ENCODE data around the gene FHOD3. TPM values are rescaled to one million over a fixed set of nuclear protein-coding genes. Genes with fewer than 3 reads are reported as not detected.

The FHOD3 gene
- total RNA-seq, 2 experiments from 2014 or later, result not detected

GRCh38 chr18:36432880-36433555 is 135.5 kb downstream of the FHOD3 start:
- H3K4me1 Mint-ChIP-seq, result no peaks in the 10 kb centered on the region
- no peaks in the 10 kb centered on the region for H3K36me3 Mint-ChIP-seq
- no peak overlapping the region for H3K27ac Mint-ChIP-seq
- no peaks in the 10 kb centered on the region for H3K27me3 Mint-ChIP-seq
- no peak for DNase-seq
- H3K9me3 Mint-ChIP-seq, result no peaks in the 10 kb centered on the region
- no peak overlapping the region for H3K4me3 Mint-ChIP-seq

DNA sequence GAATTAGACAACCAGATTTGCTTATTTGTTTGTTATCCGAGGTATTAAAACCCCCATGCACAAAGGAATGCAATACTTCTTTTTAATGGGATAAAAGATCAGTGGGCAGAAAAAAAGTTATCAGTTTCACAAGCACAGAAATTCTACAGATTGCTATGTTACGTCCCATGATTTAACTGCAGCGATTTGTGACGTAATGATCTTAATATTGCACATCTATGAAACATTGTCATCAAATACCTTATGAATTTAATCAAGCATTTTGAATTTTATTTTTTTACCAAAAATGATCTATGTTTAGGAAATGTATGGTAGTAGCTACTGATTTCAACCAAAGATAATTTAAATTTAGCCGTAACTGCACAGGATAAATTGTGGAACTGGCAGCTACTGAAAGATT is 138.9 kb downstream of the FHOD3 start:
- H3K27ac Mint-ChIP-seq, result no peak overlapping the region
- H3K9me3 Mint-ChIP-seq, result no peaks in the 10 kb centered on the region
- DNase-seq, result no peak
- H3K4me1 Mint-ChIP-seq, result no peaks in the 10 kb centered on the region
- peaks cover 6% of the 10 kb centered on the region for H3K27me3 Mint-ChIP-seq
- no peak overlapping the region for H3K4me3 Mint-ChIP-seq
- H3K36me3 Mint-ChIP-seq, result no peaks in the 10 kb centered on the region

DNA sequence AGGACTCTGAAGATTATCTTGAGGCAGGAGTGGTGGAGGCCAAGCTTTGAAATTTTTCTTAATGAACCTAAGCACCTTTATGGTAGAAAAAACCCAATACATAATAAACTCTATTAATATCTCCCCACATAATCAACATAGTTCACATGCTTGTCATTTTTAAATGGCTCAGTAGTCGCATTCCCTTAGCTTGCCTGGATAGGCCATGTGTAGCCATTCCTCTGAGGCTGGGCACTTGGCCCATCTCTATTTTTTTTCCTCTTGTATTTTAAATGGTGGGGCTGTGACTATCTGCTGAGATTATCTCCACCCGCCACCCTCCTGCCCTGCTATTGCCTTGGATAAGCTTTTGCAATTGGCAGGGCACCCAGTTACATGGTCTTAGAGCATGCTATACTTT is 143.1 kb downstream of the FHOD3 start:
- H3K9me3 Mint-ChIP-seq, result no peaks in the 10 kb centered on the region
- no peak overlapping the region for H3K27ac Mint-ChIP-seq
- peaks cover 20% of the 10 kb centered on the region for H3K27me3 Mint-ChIP-seq
- no peaks in the 10 kb centered on the region for H3K36me3 Mint-ChIP-seq
- H3K4me3 Mint-ChIP-seq, result no peak overlapping the region
- no peak for DNase-seq
- no peaks in the 10 kb centered on the region for H3K4me1 Mint-ChIP-seq

GRCh38 chr18:36441426-36442240 is 144.1 kb downstream of the FHOD3 start:
- DNase-seq, result no peak
- no peaks in the 10 kb centered on the region for H3K4me1 Mint-ChIP-seq
- H3K27ac Mint-ChIP-seq, result no peak overlapping the region
- peaks cover 20% of the 10 kb centered on the region for H3K27me3 Mint-ChIP-seq
- no peaks in the 10 kb centered on the region for H3K9me3 Mint-ChIP-seq
- no peaks in the 10 kb centered on the region for H3K36me3 Mint-ChIP-seq
- no peak overlapping the region for H3K4me3 Mint-ChIP-seq

GRCh38 chr18:36442717-36443116 is 145.2 kb downstream of the FHOD3 start:
- Mint-ChIP-seq H3K27ac (no peak overlapping the region), H3K9me3 (no peaks in the 10 kb centered on the region), H3K27me3 (peaks cover 20% of the 10 kb centered on the region), H3K36me3 (no peaks in the 10 kb centered on the region), H3K4me3 (no peak overlapping the region), H3K4me1 (no peaks in the 10 kb centered on the region)
- no peak for DNase-seq

DNA sequence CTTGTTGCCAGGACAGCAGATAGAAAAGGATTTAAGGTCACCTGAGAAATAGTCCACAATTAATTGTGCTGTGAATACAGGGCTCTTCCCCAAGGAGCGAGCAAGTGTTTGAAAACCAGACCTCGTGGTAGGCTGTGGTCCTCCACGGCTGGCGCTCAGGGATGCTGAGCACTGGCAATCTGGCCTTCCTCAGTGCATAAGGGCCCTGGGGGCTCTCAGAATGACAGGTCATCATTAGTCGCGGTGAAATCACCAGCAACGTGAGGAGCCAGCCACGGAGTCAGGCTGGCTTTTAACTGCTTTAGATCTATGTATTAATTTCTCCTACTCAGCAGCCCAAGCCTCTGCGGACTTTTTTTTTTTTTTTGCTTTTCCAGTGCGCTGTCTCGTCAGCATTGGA is 148.5 kb downstream of the FHOD3 start:
- H3K27ac Mint-ChIP-seq, result no peak overlapping the region
- no peak overlapping the region for H3K4me3 Mint-ChIP-seq
- DNase-seq, result no peak
- H3K36me3 Mint-ChIP-seq, result no peaks in the 10 kb centered on the region
- no peaks in the 10 kb centered on the region for H3K9me3 Mint-ChIP-seq
- peaks cover 14% of the 10 kb centered on the region for H3K27me3 Mint-ChIP-seq
- H3K4me1 Mint-ChIP-seq, result no peaks in the 10 kb centered on the region

DNA sequence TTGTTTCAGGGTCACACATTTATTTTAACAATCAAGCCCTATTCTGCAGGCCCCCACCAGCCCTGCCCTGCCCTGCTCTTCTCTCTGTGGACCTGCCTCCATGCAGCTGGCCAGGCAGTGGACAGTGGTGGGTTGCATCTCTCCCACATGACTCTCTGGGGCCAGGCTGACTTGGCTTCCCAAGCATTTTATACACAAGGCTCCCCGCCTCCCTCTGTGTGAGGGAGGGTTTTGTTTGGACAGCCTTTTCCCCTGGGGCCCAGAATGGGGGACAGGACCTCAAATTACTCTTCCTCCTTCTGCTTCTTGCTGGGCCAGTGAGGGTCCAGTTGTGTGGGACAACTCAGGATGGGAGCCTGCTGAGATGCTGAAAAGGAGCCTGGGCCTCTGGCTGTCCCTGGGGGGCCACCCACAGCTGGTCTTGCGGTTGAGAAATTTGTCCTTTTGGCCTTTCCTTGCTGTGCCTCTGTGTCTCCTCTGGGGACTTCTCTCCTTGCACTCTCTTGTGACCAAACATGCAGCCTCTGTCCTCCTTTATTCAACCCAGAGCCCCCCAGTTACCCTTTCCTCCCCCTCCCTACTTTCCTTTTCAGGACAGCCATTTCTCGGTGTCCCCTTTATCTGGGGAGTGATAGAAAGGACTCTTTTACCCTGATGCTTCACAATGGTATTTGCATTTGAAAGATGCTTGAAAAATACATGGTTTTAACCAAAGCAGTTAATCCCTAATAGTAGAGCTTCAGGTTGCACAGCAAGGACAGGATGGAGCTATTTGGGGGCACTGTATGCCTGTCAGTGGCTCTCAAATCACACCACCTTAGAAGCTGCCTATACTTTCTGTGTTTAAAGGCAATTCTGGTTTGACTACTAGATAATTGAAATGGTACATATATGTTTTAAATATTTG is 151.1 kb downstream of the FHOD3 start:
- Mint-ChIP-seq H3K36me3 (no peaks in the 10 kb centered on the region), H3K27me3 (peaks cover 15% of the 10 kb centered on the region), H3K27ac (no peak overlapping the region), H3K9me3 (no peaks in the 10 kb centered on the region), H3K4me3 (no peak overlapping the region), H3K4me1 (no peaks in the 10 kb centered on the region)
- no peak for DNase-seq

DNA sequence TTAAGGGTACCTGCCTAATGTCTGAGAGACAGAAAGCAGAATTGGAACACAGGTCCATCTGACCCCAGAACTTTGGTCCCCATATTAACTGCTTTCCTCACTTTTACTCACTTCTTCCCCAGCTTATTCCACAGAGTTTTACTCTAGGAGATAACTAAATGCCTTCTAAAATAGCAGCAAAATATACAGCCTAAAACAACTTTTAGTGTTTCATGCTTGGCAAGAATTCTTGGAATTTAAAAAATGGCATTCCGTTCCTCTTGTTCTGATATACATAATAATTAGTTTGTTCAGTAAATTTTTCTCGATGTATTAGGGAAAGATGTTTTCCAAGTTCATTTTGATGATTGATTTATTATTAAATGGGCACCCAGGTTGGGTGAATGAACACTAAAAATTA is 151.9 kb downstream of the FHOD3 start:
- no peak overlapping the region for H3K4me3 Mint-ChIP-seq
- no peak overlapping the region for H3K27ac Mint-ChIP-seq
- no peaks in the 10 kb centered on the region for H3K36me3 Mint-ChIP-seq
- no peaks in the 10 kb centered on the region for H3K4me1 Mint-ChIP-seq
- DNase-seq, result no peak
- no peaks in the 10 kb centered on the region for H3K9me3 Mint-ChIP-seq
- peaks cover 14% of the 10 kb centered on the region for H3K27me3 Mint-ChIP-seq

DNA sequence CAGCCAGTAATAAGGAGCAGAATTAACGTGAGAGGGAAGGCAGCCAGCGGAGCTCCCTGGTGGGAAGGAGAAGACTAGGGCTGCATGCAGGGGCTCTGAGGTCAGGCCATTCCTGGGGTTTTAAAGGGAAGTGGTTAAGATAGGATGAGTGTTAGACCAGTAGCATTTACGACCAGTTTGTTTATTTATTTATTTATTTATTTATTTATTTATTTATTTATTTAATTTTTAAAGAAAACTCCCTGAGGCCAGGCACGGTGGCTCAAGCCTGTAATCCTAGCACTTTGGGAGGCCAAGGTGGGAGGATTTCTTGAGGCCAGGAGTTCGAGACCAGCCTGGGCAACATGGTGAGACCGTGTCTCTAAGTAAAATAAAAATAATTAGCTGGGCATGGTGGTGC is 152.8 kb downstream of the FHOD3 start:
- H3K36me3 Mint-ChIP-seq, result no peaks in the 10 kb centered on the region
- H3K9me3 Mint-ChIP-seq, result no peaks in the 10 kb centered on the region
- H3K27ac Mint-ChIP-seq, result no peak overlapping the region
- DNase-seq, result no peak
- H3K27me3 Mint-ChIP-seq, result peaks cover 13% of the 10 kb centered on the region
- no peak overlapping the region for H3K4me3 Mint-ChIP-seq
- H3K4me1 Mint-ChIP-seq, result no peaks in the 10 kb centered on the region

GRCh38 chr18:36451454-36452251 is 154.1 kb downstream of the FHOD3 start:
- Mint-ChIP-seq H3K4me3 (no peak overlapping the region), H3K27me3 (peaks cover 13% of the 10 kb centered on the region), H3K36me3 (no peaks in the 10 kb centered on the region), H3K27ac (no peak overlapping the region), H3K9me3 (no peaks in the 10 kb centered on the region), H3K4me1 (no peaks in the 10 kb centered on the region)
- no peak for DNase-seq

DNA sequence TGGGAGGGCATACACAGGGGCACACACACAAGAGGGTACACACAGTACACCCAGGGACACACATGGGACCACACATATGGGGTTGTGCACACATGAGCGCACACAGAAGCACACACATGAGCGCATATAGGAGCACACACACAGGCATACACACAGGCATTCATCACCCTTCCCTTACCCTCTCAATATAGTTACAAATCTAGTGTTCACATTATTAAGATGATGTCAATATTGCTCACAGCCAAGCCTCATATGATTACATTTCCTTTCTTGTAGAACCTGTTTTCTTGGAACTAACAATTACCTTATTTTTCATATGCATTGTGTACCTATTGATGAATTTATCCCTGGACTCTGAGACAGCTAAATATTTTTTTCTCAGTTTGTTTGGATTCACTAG is 156.7 kb downstream of the FHOD3 start:
- Mint-ChIP-seq H3K9me3 (no peaks in the 10 kb centered on the region), H3K36me3 (no peaks in the 10 kb centered on the region), H3K27me3 (peaks cover 13% of the 10 kb centered on the region), H3K4me3 (no peak overlapping the region), H3K4me1 (no peaks in the 10 kb centered on the region), H3K27ac (no peak overlapping the region)
- DNase-seq, result no peak

DNA sequence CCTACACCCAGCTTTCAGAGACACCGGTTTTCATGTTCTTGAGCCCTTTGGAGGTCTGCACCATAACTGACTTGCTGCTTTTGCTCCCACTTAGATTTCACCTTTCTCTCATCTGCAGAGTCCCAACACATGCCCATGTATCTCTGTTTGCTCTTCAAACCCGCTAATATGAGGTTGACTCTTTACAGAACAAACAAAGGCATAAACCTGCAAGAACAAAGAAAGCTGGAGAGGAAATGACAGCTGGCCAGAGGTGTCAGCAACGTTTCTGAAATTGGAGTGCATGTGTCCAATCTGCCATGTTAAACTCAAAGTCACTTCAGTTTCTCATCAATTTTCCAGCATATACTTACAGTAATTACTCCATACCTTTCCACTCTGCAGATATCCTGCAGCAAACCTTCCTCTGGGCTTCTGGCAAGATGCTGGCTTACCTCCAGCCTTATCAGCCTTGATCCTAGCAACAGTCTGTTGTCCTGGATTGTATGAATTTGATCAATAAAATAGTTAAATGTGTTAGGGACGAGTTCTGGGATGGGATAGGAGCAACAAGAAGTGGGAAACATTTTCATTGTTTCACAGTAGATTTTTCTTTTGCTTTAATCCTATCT is 157.4 kb downstream of the FHOD3 start:
- Mint-ChIP-seq H3K9me3 (no peaks in the 10 kb centered on the region), H3K27ac (no peak overlapping the region), H3K4me3 (no peak overlapping the region), H3K36me3 (no peaks in the 10 kb centered on the region), H3K27me3 (peaks cover 13% of the 10 kb centered on the region), H3K4me1 (no peaks in the 10 kb centered on the region)
- no peak for DNase-seq

DNA sequence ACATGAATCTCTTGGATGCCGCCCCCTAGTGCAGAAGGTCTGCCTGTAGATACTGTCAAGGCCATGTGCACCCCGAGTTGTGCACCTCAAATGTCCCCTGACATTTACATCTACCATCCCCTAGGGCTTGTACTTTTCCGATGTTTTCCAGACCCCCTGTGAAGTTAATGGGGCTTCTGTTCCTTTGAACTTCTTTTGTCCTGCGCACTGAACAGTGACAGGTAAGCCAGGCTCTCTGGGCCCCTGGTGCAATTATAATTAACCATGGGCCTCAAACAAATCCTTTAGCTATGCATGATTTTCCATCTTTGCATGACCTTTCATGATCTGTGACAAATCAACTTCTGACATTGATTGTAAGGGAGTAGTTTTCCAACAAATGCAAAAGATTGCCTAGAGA is 158.4 kb downstream of the FHOD3 start:
- no peaks in the 10 kb centered on the region for H3K4me1 Mint-ChIP-seq
- no peak overlapping the region for H3K27ac Mint-ChIP-seq
- DNase-seq, result no peak
- H3K27me3 Mint-ChIP-seq, result peaks cover 13% of the 10 kb centered on the region
- no peaks in the 10 kb centered on the region for H3K36me3 Mint-ChIP-seq
- H3K9me3 Mint-ChIP-seq, result no peaks in the 10 kb centered on the region
- no peak overlapping the region for H3K4me3 Mint-ChIP-seq

GRCh38 chr18:36456622-36457021 is 159.1 kb downstream of the FHOD3 start:
- H3K9me3 Mint-ChIP-seq, result no peaks in the 10 kb centered on the region
- no peaks in the 10 kb centered on the region for H3K36me3 Mint-ChIP-seq
- peaks cover 13% of the 10 kb centered on the region for H3K27me3 Mint-ChIP-seq
- no peaks in the 10 kb centered on the region for H3K4me1 Mint-ChIP-seq
- no peak overlapping the region for H3K27ac Mint-ChIP-seq
- DNase-seq, result no peak
- H3K4me3 Mint-ChIP-seq, result no peak overlapping the region
